ENCODE data around the gene NRL.

NRL gene

DNA sequence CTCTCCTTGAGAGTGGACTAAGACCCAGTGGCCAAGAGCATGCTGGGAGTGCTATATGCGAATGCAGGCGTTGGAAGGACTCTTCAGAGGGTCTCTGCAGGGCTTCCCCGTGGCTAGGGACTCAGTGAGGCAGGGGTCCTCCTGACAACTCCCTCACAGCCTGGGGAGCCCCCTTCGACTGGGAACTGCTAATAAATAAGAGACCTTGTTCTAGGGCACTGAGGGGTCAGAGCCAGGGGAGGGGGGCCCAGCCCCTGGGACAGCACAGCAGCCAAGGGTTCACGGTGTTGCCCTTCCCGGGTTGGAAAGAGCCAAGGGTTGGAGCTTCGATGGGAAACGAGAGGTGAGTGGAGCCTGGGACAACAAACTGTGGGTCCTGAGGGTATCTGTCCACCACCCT, 49.3 kb downstream of the NRL start:
- DNase-seq (ENCODE audit: low read depth) = no peak

DNA sequence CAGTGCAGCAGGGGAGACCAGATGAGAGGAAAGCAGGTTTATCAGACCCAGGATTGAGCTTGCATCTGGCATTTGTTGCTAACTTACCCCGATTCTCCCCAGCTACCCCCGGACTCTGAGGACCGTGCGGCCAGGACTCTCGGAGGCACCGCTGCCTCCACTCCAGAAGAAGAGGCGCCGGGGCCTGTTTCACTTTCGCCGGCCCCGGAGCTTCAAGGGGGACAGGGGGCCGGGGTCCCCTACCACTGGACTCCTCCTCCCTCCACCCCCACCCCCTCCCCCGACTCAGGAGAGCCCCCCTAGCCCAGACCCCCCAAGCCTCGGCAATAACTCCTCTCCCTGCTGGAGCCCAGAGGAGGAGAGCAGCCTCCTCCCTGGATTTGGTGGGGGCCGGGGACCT, 49.9 kb downstream of the NRL start:
- no peak for DNase-seq (ENCODE audit: low read depth)

DNA sequence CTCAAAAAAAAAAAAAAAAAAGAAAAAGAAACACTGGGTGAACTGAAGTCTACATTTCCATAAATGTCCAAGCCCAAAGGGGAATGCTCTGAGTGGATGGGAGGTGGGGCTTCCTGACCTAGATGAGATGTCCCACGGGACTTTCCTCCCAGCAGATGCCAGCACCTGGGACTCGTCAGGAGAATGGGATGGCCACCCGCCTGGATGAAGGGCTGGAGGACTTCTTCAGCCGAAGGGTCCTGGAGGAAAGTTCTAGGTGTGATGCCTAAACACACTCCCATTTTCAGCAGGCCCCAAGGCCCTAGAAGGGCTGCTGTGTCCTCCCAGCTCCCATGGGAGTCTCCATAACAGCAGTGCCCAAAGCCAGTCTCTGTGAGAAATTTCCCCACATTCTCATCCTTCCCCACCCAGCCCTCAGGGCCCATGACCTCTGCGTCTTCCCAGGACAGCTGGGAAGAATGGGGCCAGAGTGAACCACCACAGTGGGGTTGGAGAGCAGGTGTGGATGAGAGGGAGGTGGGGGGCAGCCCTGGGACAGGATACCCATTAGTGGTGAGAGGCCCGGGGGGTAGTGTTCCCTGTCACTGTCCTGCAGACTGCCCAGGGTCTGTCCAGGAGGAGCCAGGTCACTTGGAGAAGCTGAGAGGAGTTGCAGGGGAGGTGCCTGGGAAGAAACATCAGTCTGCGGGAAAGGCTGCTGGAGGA, 50.5 kb downstream of the NRL start:
- no peak for DNase-seq (ENCODE audit: low read depth)

DNA sequence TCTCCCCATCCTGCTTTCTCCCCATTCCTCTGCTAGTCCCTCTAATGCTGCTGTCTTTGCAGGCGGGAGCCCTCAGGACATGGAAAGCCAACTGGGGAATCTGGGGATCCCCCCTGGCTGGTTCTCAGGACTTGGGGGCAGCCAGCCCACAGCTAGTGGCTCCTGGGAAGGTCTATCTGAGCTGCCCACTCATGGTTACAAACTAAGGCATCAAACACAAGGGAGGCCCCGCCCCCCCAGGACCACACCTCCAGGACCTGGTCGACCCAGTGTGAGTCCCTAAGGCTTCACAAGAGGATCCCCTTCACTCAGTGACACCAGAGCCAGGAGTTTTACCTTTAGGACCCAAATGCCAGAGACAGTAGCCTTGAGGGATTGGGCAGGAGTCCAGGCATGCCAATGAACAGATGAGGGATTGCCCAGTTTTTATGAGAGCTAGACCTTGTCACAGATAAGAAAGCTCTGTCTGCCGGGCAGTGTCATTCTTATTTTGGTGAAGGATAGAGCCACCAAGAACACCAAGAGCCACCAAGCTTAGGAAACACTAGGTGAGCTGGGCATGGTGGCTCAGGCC, 51.4 kb downstream of the NRL start:
- DNase-seq (ENCODE audit: low read depth) = no peak

DNA sequence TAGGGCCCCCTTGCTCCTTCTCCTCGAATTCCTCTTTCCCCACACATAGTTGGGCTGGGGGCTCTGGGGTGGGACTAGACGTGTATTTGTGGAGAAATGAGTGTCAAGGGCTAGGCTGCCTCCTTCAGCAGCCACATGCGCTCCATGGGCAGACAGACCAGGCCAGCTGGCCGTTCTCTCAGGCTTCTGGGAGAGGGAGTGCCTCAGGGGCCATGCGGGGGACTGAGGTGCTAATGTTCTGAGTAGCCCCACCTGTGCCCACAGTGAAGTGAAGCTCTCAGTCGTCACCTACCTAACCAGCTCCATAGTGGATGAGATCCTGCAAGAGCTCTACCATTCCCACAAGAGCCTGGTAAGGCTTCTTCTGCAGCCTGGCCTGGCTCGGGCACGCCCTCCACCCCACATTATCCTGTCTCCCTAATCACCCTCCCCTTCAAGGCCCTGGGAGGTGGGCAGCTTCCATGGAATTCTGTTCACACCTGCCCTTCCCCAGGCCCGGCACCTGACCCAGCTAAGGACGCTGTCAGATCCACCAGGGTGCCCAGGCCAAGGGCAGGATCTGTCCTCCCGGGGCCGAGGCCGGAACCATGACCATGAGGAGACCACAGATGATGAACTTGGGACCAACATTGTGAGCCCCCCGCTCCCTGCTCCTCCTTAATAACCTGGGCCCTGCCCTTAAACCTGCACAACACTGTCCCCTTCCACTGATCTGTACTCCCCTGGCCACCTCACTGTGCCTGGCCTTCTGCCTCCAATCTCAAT, 52.4 kb downstream of the NRL start:
- no peak for DNase-seq (ENCODE audit: low read depth)

DNA sequence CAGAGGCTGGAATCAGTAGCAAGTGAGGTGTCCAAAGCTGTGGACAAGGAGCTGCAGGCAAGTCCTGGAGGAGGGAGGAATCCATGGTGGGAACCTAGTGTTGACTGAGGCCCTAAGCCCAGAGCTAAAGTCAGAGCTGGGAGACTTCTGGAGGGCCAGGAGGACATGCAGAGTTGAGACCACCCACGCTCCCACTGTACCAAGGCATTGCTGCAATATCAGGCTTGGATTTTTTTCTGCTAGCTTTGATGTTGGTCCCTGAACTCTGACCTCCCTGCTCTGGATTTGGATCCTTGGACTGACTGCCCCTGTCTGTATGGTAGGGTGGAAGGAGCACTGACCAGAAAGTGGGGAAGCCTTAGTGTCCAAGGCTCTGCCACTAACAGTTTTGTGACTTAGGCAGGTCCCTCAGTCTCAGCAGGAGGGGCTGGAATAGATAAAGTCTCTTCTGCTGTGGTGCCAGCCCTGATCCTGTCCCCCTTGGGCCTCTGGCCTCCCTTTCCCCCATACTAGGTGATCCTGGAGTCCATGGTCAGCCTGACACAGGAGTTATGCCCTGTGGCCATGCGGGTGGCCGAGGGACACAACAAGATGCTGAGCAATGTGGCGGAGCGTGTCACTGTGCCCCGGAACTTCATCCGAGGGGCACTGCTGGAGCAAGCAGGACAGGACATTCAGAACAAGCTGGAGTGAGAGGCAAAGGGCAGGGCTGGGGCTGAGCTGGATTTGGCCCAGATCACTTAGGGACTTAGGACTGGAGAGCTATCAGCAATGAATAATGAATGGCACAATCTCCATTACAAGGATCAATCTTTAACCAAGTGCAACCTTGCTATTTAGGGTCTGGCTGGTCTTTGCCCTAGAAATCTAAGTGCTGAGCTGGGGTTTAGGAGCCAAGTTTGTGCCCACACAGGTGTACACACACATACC, 53.5 kb downstream of the NRL start:
- no peak for DNase-seq (ENCODE audit: low read depth)

DNA sequence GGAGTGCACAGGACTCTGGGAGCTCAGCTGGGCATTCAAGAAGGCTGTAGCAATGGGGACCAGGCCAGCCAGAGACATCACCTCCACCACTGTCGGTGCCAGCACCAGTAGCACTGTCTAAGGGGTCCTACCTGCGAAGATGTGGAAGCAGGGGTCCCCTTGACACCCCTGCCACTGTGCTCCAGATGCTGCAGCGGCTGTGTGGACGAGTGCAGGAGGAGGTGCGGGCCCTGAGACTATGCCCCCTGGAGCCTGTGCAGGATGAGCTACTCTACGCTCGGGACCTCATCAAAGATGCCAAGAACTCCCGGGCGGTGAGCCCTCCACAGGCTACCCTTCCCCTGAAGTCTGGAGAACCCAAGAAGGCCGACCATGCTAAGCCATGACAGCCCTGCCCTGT, 54.3 kb downstream of the NRL start:
- no peak for DNase-seq (ENCODE audit: low read depth)

DNA sequence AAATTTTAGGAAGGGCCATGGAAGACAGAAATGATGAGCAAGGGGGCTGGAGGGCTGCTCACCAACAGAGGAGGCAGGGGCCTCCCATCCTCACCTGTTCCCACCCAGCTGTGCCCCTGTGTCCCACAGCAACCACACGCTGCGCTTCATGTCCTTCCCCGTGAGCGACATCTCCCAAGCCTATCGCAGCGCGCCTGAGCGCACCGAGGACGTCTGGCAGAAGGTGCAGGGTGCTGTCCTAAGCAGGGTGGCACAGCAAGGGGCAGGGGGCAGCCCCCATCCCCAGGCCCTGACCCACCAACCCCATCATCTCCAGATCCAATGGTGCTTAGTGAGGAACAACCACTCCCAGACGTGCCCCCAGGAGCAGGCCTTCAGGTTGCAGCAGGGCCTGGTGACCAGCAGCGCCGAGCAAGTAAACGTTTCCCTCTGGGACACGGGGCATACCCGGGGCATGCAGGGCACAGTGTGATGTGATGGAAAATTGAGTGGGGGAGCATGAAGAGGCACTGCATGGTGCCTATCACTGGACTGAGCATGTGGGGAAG, 54.8 kb downstream of the NRL start:
- no peak for DNase-seq (ENCODE audit: low read depth)

DNA sequence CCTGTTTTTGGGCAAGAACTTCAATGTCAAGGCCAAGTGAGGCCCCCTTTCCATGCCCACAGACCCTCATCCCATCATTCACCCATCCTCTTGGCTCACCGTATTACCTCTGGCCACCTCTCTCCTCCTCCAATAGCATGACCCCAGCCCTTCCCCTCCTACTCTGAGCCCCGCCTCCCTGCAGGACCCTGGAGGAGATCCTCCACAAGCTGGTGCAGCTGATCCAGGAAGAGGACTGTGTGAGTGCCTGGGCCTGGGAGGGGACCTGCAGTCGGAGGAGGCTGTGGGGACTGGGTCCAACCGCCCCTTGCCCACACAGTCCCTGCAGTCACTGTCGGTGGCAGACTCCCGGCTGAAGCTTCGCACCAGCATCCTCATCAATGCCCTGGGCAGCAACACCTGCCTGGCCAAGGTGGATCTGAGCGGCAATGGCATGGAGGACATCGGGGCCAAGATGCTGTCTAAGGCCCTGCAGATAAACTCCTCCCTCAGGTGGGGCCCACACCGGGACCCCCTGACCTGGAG, 55.7 kb downstream of the NRL start:
- DNase-seq (ENCODE audit: low read depth) = no peak

DNA sequence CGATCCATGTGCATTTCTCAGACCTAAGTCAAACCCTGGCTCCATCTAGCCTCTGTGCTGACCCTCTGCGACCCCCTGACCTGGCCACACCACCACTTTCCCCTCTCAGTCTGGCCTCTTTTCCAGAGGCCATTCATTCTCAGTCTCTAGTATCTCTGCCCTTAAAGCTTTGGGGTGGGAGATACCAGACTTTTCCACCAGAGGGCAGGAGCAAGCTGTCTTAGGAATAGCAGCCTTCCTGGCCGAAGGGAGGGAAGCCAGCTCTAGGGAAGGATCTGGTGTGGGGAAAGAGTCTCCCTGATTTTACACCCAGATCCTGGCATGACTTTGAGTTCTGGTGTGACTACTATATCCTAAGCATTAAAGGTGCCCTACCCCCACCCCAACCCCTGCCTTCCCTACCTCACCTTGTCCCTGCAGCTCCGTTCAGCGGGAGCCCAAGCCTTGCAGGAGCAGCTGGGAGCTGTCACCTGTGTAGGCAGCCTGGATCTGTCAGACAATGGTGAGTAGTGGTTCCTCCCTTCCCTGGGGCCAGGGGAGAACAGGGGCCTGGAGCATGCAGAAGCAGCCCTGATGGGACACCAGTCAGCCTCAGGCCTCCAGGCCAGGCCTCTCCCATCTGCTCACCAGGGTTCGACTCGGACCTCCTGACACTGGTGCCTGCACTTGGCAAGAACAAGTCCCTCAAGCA, 56.3 kb downstream of the NRL start:
- no peak for DNase-seq (ENCODE audit: low read depth)

DNA sequence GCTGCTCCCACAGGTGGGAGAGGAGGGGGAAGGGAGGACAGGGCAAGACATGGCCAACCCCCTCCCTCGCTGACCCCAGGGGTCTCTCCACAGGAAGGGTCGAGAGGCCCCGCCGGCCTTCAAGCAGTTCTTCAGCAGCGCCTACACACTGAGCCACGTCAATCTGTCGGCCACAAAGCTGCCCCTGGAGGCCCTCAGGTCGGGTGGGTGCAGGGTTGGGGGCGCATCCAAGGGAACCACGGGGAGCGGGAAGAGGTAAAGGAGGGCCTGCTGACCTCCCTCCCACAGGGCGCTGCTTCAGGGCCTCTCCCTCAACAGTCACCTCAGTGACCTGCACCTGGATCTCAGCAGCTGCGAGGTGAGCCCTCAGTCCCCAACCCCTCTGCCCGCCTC, 56.9 kb downstream of the NRL start:
- DNase-seq (ENCODE audit: low read depth) = no peak

DNA sequence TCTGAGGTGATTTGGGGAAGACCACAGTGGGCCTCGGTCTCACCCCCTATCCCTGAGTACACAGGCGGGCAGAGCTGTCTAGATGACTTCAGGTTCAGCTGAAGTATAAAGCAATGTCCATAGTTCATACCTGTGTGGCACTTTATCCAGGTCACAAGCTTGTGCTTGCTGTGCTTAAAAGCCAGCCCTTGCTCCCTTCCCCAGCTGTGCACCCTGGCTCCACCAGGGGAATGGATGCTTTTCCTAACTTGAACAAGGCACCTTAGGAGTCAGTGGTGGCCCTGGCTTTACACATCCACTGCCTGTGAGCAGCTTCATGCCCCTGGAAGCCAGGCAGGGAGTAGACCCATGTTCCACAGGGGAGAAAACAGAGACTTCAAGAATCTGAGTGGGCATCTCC, 57.5 kb downstream of the NRL start:
- DNase-seq (ENCODE audit: low read depth) = no peak

DNA sequence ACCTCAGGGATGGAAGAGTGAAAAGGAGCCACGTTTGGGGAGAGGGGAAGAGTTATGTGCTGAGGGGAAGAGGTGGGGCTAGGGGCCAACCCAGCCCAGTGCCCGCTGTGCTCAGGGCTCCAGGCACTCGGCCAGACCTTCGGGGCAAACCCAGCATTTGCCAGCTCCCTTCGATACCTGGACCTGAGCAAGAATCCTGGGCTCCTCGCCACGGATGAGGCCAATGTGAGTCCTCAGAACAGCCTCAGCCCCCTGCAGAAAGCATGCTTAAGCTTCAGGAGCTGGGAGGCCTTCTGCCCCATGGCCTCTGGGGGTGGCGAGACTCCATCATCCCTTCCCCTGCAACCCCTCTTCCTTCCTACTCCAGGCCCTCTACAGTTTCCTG, 58.0 kb downstream of the NRL start:
- no peak for DNase-seq (ENCODE audit: low read depth)

DNA sequence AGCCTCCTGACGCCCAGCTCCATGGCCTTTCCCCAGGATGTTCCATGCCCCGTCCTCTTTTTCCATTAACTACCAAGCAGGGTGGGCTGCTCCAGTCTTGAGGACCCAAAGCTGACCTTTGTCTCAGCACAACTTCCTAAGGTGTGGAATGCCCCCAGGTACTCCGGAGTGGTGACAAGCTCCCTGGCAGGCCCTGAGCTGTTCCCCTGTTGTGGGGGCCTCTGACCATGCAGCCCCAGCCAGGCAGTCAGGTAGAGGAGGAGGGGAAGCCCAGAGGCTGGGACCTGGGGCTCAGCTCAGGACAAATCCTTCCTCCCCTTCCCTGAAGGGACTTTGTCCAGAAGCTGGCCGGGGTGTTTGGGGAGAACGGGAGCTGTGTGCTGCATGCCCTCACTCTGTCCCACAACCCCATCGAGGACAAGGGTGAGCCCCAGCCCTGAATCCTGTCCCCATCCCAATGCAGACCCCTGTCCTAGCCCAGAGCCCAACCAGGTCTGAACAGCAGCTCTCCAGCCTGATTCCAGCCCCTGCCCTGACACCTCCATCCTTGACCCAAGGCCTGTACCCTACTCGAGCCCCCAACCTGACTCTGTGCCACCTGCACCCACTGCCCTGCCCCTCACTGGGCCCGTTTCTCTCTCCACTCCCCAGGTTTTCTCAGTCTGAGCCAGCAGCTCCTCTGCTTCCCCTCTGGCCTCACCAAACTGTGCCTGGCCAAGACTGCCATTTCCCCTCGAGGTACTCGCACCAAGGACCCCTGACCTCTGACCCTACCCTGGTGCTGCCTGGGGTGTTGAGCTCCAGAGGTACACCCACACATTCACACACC, 58.6 kb downstream of the NRL start:
- DNase-seq (ENCODE audit: low read depth) = no peak

DNA sequence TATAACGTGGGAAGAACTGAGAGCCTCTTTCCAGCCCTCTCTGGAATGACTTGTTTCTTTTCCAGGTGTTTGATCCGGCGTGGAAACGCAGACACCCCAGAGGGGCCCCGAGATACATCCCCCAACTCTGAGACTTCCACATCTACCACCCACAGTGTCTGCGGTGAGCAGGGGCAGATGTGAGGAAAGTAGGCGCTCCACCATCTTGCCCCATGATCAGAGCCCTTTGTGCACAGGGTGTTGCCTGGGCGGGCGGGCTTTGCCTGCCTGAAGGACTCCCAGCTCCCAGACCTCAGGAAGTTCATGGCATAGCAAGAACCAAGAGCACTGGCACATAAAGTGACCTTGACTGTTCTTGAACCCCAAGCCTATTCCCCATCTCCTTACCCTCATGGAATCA, 60.1 kb downstream of the NRL start:
- DNase-seq (ENCODE audit: low read depth) = no peak

DNA sequence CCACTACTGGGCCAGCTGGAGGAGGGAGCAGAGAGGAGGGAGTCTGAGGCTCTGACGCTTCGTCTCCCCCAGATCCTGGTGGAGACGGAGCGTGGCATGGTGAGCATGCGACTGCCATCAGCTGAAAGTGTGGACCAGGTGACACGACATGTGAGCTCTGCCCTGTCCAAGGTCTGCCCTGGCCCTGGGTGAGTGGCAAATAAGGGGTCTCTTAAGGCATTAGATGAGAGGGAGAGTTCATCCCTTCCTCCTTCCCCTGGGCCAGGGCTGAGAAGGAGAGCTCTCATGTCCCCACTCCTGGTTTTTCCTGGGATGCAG, 60.5 kb downstream of the NRL start:
- DNase-seq (ENCODE audit: low read depth) = no peak

DNA sequence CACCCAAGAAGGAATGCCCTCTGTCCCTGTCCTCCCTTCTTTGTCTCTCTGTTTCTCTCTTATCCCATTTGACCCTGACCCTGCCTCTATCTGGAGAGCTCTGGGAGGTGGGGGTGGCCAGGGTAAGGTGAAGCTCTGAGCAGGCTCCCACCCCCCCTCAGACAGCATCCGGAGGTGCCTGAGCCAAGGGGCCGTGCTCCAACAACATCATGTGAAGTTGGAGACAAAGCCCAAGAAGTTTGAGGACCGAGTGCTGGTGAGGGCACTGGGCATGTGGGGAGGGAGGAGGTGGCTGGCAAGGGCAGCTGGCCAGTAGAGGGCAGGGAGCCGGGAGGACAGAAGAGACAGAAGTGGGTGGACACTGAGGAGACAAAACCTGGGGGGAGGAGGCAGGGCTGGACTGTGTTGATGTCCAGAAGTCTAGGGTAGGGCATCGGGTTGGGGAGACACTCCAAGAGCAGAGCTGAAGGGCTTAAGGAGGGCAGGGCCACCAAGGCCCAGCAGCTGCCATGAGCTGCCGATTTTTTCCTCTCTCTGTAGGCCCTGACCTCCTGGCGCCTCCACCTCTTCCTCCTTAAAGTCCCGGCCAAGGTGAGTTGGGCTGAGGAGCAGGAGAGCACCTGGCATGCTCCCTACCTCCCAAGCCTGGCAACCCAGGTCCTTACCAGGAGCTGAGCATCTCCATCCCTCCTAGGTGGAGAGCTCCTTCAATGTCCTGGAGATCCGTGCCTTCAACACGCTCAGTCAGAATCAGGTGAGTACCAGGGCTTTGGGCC, 61.0 kb downstream of the NRL start:
- no peak for DNase-seq (ENCODE audit: low read depth)

DNA sequence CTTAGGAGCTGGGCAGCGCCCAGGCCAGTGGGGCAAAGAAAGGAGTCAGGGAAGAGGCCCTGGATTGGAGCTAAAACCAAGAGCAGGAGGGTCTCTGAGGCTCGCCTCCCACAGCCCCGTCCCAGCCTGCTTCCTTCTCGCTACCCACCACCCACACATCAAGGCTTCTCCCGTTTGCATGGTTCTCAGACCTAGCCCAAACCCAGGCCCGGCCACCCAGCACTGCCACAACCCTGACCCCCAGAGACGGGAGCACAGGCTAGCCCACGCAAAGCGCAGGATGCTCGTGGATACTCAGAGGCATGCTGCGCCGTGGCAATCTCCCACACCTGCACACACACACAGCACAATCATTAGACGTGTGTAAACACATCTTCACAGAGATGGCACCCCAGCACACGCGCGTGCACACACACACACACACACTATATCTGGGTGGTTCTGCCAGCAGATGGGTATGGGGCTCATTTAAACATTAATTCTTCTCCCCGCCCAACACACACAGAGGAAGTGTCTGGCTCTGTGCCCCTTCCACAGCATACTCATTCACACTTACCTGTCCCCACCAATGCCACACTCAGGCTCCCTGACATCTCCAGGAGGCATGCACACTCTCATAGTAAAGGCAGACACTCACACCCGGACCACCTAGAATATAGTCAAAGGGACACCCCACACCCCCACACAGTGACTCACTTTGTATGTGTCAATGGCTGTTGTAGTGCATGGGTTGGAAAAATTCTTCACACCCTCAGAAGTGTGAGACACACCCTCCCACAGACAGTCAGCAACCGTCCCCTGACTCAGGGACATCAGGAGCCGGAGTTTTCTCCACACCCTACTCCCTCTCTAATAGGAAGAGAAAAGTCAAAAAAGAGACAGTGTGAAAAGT, 61.8 kb downstream of the NRL start:
- no peak for DNase-seq (ENCODE audit: low read depth)

Data from activated T-cell treated with anti-CD3 and anti-CD28 coated beads for 1 hour (primary cell).